Sigmoid colon (tissue), 4 donors: ENCODE results near the gene SLC38A7.

Experiments
- POLR2A ChIP-seq, 2 donors: fragments of 450-650 bp; IDR thresholded peaks; one replicate each; pipeline ENCODE4 v1.6.1; 2016; ENCODE audit warnings: antibody characterized with exemption in 2 of 2, mild to moderate bottlenecking in 2 of 2, moderate library complexity in 2 of 2
- POLR2AphosphoS5 ChIP-seq, 4 donors: sonication (generic); formaldehyde crosslinking; IDR thresholded peaks; one replicate each; pipeline ENCODE4 v1.6.1; 2017; ENCODE audit warnings: antibody characterized with exemption in 4 of 4
- TF ChIP-seq, protein P1 (sequence below), 4 experiments: fragments of 450-650 bp in 3 of 4; fragments of 200-600 bp in 1 of 4; IDR thresholded peaks; one replicate each; pipeline ENCODE4 v1.5.1; 2016 to 2019; ENCODE audit warnings: antibody characterized with exemption in 4 of 4, mild to moderate bottlenecking in 3 of 4, moderate library complexity in 2 of 4

DNA sequence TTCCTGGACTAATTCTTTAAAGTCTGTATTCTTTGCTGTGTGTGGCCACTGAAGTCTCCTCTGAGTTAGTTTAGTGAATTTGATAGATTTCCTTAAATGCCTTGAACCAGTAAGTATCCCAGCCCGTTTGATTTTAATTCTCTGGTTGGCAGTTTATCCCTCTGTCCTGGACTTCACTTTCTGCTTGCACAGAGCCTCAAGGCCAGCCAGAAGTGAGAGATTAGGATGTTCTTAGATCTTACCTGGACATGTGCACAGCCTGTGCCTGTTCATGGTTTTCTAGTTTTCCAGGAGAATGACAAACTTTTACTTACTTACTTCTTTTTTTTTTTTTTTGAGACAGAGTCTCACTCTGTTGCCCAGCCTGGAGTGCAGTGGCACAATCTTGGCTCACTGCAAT lies 10.8 kb upstream of the SLC38A7 start:
- TF ChIP-seq POLR2A (IDR thresholded peaks at IDR 0.05) (no peak), POLR2AphosphoS5 (IDR thresholded peaks at IDR 0.05) (no peak)
- TF ChIP-seq, protein P1, sequence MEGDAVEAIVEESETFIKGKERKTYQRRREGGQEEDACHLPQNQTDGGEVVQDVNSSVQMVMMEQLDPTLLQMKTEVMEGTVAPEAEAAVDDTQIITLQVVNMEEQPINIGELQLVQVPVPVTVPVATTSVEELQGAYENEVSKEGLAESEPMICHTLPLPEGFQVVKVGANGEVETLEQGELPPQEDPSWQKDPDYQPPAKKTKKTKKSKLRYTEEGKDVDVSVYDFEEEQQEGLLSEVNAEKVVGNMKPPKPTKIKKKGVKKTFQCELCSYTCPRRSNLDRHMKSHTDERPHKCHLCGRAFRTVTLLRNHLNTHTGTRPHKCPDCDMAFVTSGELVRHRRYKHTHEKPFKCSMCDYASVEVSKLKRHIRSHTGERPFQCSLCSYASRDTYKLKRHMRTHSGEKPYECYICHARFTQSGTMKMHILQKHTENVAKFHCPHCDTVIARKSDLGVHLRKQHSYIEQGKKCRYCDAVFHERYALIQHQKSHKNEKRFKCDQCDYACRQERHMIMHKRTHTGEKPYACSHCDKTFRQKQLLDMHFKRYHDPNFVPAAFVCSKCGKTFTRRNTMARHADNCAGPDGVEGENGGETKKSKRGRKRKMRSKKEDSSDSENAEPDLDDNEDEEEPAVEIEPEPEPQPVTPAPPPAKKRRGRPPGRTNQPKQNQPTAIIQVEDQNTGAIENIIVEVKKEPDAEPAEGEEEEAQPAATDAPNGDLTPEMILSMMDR (IDR thresholded peaks at IDR 0.05), result no peak
